ENCODE results near the gene MTA1. TPM values are rescaled to one million over a fixed set of nuclear protein-coding genes. Genes with fewer than 3 reads are reported as not detected.

MTA1 gene
- total RNA-seq, 4 donors from 2014 or later: 34.3 to 75.0 (median 49.2) TPM

- TF ChIP-seq CTCF (IDR thresholded peaks at IDR 0.05; ENCODE audit: low read depth): no peak
These were observed 66.7 kb downstream of the MTA1 start, which contains the start of gene CRIP1 for GRCh38 chr14:105486163-105486973. Gene CRIP1, plus strand, starts transcription at chr14:105486886. Its CDS starts 374 bp downstream, at chr14:105487260.

DNA sequence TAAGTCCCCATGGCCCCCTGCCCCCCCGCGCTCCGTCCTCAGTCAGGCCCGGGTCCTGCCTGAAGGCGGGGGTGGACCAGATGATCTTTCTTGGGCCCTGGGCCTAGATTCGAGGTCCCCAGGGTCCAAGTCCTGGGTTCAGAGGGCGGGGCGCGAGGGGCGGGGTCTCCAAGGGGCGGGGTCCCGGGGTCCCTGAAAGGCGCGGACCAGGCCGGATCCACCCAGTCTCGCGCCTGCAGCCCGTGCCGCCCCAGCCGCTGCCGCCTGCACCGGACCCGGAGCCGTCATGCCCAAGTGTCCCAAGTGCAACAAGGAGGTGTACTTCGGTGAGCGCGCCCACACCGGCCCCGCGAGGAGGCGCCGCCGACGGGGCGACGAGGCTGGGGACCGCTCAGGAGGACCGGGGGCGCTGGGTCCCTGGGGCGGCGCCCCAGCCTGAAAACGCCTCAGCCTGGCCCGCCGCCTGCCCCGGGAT lies 67.4 kb downstream of the MTA1 start:
- no peak for TF ChIP-seq CTCF (IDR thresholded peaks at IDR 0.05; ENCODE audit: low read depth)

DNA sequence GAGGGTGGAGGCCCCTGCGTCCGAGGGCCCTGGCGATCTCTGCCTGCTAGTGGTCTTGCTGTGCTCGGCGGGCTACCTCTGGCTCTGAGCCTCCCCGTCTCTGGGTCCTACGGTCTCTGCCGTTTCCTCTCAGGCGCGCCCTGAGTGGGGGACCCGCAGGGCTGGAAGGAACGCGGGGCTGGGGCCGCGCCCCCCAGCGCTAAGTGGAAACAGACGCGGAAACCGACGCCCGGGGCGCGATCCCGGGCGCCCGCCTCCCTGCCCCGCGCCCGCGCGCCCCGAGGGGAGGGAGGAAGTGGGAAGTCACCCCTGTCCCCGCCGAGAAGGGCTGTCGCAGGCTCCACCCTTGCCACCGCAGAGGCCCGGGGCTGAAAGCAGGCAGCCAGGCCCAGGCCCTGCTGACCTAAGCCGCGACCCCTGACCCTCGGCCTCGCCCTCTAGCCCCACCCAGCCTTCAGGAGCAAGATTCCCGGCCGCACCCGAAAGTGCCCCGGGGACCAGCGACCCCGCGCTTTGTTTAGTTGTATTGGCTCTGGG lies 67.9 kb downstream of the MTA1 start:
- no peak for TF ChIP-seq CTCF (IDR thresholded peaks at IDR 0.05; ENCODE audit: low read depth)

DNA sequence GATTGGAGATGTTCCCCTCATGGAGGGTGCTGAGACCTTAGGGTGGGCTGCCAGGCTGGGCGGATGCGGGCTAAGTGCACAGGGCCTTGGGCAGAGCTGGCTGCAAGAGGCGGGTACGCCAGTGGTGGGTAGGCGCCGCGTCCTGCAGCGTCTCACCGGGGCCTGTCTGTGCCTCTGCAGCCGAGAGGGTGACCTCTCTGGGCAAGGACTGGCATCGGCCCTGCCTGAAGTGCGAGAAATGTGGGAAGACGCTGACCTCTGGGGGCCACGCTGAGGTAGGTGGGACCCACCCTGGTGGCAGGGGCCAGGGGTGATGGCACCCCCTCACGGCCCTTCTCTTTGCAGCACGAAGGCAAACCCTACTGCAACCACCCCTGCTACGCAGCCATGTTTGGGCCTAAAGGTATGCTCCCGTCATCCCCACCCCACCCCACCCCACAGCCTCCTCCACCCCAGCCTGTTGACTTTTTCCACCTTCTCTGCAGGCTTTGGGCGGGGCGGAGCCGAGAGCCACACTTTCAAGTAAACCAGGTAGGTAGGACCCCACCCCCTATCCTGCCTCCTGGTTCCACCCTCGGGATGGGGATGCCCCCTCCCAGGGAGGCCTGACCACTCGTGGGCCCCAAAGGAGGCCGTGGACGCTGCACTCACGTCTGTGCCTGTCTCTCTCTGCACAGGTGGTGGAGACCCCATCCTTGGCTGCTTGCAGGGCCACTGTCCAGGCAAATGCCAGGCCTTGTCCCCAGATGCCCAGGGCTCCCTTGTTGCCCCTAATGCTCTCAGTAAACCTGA lies 68.6 kb downstream of the MTA1 start:
- TF ChIP-seq CTCF (IDR thresholded peaks at IDR 0.05; ENCODE audit: low read depth): no peak

- TF ChIP-seq CTCF (IDR thresholded peaks at IDR 0.05; ENCODE audit: low read depth): no peak
These were observed 69.3 kb downstream of the MTA1 start for GRCh38 chr14:105488781-105489541.

DNA sequence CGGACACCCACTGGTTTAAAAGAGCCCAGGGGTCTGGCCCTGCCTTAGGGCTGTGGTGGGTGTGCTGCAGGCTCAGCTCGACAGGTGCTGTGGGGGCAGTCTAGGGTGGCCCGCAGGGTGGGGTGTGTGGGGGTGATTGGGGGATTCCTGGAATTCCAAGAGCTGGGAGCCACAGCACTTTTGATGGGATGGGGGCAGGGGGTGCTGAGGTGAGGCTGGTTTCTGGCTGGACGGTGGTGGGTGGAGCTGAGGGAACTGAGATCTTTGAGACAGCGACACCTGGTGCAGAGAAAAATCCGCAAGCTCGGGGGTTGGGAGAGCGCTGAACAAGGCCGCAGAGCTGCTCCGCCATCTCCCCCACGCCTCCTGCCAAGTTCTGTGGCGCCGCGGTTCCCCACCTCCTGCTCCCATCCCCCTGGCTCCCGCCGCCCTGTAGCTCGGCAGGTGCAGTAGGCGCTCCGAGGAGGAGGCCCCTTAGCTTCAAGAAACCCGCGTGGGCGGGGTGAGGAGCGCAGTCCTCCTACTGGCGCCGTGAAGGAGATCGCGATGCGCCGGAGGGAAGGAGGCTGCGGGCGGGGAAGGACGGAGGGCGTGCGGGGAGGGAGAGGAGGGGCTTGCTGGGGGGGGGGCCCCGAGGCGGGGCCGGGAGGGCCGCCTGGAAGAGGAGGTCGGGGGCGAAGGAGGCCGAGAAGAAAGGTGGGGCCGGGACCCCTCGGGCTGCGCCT lies 70.1 kb downstream of the MTA1 start:
- no peak for TF ChIP-seq CTCF (IDR thresholded peaks at IDR 0.05; ENCODE audit: low read depth)

All from subcutaneous adipose tissue (tissue), 4 donors.